ENCODE results near the gene SDCCAG8.

GRCh38 chr1:243272401-243272800, 16.6 kb downstream of the SDCCAG8 start:
- TF ChIP-seq, protein P1, sequence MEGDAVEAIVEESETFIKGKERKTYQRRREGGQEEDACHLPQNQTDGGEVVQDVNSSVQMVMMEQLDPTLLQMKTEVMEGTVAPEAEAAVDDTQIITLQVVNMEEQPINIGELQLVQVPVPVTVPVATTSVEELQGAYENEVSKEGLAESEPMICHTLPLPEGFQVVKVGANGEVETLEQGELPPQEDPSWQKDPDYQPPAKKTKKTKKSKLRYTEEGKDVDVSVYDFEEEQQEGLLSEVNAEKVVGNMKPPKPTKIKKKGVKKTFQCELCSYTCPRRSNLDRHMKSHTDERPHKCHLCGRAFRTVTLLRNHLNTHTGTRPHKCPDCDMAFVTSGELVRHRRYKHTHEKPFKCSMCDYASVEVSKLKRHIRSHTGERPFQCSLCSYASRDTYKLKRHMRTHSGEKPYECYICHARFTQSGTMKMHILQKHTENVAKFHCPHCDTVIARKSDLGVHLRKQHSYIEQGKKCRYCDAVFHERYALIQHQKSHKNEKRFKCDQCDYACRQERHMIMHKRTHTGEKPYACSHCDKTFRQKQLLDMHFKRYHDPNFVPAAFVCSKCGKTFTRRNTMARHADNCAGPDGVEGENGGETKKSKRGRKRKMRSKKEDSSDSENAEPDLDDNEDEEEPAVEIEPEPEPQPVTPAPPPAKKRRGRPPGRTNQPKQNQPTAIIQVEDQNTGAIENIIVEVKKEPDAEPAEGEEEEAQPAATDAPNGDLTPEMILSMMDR (IDR thresholded peaks at IDR 0.05): no peak
- no peak for TF ChIP-seq ZFX (IDR thresholded peaks at IDR 0.05; ENCODE audit: borderline replicate concordance)
